ENCODE data around the gene TMEM41B. TPM values are rescaled to one million over a fixed set of nuclear protein-coding genes. Genes with fewer than 3 reads are reported as not detected.
"Not testable (repeated sequence)": the region's sequence is repeated elsewhere in the genome, so short reads cannot be mapped to it uniquely, and the experiment has no call there.

The TMEM41B gene
- total RNA-seq, 4 donors from 2014 or later = 30.5 to 41.1 (median 39.4) TPM

DNA sequence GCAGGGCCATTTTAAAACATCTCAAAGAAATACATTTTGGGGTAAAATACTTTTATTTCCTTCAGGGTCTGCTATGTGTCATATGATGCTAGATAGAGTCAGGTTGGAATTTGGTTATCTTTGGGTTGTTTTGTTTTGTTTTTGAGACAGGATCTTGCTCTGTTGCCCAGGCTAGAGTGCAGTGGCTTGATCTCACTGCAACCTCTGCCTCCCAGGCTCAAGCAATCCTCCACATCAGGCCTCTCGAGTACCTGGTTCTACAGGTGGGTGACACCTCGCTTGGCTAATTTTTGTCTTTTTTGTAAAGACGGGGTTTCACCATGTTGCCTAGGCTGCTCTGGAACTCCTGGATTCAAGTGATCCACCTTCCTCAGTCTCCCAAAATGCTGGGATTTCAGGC is 66.5 kb downstream of the TMEM41B start:
- intact Hi-C loops (cut with DNase I; ENCODE audit: low total_unique reads) = no loop called here
- WGBS, 2 donors = 95 to 97% methylated on average over 3 of the region's 3 CpGs
- TF ChIP-seq POLR2A (IDR thresholded peaks at IDR 0.05) = no peak
- TF ChIP-seq, protein P1, sequence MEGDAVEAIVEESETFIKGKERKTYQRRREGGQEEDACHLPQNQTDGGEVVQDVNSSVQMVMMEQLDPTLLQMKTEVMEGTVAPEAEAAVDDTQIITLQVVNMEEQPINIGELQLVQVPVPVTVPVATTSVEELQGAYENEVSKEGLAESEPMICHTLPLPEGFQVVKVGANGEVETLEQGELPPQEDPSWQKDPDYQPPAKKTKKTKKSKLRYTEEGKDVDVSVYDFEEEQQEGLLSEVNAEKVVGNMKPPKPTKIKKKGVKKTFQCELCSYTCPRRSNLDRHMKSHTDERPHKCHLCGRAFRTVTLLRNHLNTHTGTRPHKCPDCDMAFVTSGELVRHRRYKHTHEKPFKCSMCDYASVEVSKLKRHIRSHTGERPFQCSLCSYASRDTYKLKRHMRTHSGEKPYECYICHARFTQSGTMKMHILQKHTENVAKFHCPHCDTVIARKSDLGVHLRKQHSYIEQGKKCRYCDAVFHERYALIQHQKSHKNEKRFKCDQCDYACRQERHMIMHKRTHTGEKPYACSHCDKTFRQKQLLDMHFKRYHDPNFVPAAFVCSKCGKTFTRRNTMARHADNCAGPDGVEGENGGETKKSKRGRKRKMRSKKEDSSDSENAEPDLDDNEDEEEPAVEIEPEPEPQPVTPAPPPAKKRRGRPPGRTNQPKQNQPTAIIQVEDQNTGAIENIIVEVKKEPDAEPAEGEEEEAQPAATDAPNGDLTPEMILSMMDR (IDR thresholded peaks at IDR 0.05) = no peak
- DNase-seq (ENCODE audit: low spot score in 2 of 2) = no peak
- H3K4me3 ChIP-seq (ENCODE audit: low read depth, poor library complexity, severe bottlenecking) = no peak overlapping the region

- WGBS, 2 donors = 93 to 94% methylated on average over 10 of the region's 10 CpGs
- intact Hi-C loops (cut with DNase I; ENCODE audit: low total_unique reads); H3K4me3 ChIP-seq (ENCODE audit: low read depth, poor library complexity, severe bottlenecking); DNase-seq (ENCODE audit: low spot score in 2 of 2): not testable (repeated sequence)
These were observed 78.2 kb downstream of the TMEM41B start for GRCh38 chr11:9236242-9236641.

DNA sequence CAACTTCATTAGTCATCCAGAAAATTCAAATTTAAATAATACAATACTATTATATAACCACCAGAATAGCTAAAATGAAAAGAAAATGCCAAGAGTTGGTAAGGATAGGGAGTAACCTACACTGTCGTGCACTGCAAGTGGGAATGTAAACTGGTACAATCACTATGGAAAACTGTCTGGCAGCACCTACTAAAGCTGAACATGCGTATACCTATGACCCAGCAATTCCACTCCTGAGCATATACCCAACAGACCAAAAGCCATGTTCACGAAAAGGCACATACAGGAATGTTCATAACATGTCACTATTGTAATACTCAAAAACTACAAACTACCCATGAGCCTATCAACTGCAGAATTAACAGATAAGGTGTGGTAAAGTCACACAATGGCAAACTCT is 81.9 kb downstream of the TMEM41B start:
- no peak for TF ChIP-seq POLR2A (IDR thresholded peaks at IDR 0.05)
- TF ChIP-seq, protein P1 (IDR thresholded peaks at IDR 0.05) = no peak
- WGBS, 2 donors = 74 to 90% methylated on average over 3 of the region's 3 CpGs
- no peak for DNase-seq (ENCODE audit: low spot score in 2 of 2)
- intact Hi-C loops (cut with DNase I; ENCODE audit: low total_unique reads) = no loop called here
- H3K4me3 ChIP-seq (ENCODE audit: low read depth, poor library complexity, severe bottlenecking) = no peak overlapping the region

DNA sequence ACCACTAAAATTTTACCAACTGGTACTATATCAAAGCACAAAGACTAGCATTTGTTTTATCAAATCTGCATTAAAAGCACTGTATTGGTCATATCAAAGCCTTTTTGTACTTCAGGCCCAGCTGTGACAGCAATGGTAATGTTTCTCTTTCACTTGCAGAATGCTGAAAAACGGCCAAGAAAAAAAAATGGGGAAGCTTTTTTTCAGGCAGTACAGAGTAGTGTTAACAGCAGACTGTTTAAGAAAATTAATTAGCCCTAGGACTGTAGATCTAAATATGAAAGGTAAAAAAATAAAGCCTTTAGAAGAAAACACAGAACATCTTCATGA is 82.6 kb downstream of the TMEM41B start:
- TF ChIP-seq, protein P1 (IDR thresholded peaks at IDR 0.05) = no peak
- TF ChIP-seq POLR2A (IDR thresholded peaks at IDR 0.05) = no peak
- WGBS, 2 donors = 10 to 14% methylated on average over 1 of the region's 1 CpG
- intact Hi-C loops (cut with DNase I; ENCODE audit: low total_unique reads) = no loop called here
- DNase-seq (ENCODE audit: low spot score in 2 of 2) = no peak
- no peak overlapping the region for H3K4me3 ChIP-seq (ENCODE audit: low read depth, poor library complexity, severe bottlenecking)

Other genes with a start within 250 kb of the TMEM41B start
- 10 to 100 TPM in 2 of 4 donors, 1 to 10 TPM in 2; 4.4 to 17.3 (median 10.3) TPM for gene SCUBE2, start 223.0 kb downstream of the TMEM41B start, total RNA-seq
- 10 to 100 TPM; 21.2 to 34.1 (median 28.7) TPM for gene DENND5A, start 49.2 kb downstream of the TMEM41B start, total RNA-seq
- gene IPO7, start 70.1 kb upstream of the TMEM41B start, total RNA-seq = 10 to 100 TPM; 53.9 to 70.0 (median 65.3) TPM
- 10 to 100 TPM; 17.8 to 44.2 (median 30.9) TPM for gene ZNF143, start 146.4 kb upstream of the TMEM41B start, total RNA-seq